ENCODE data around the gene SH2D6.
"Not testable (repeated sequence)": the region's sequence is repeated elsewhere in the genome, so short reads cannot be mapped to it uniquely, and the experiment has no call there.

Gene SH2D6

DNA sequence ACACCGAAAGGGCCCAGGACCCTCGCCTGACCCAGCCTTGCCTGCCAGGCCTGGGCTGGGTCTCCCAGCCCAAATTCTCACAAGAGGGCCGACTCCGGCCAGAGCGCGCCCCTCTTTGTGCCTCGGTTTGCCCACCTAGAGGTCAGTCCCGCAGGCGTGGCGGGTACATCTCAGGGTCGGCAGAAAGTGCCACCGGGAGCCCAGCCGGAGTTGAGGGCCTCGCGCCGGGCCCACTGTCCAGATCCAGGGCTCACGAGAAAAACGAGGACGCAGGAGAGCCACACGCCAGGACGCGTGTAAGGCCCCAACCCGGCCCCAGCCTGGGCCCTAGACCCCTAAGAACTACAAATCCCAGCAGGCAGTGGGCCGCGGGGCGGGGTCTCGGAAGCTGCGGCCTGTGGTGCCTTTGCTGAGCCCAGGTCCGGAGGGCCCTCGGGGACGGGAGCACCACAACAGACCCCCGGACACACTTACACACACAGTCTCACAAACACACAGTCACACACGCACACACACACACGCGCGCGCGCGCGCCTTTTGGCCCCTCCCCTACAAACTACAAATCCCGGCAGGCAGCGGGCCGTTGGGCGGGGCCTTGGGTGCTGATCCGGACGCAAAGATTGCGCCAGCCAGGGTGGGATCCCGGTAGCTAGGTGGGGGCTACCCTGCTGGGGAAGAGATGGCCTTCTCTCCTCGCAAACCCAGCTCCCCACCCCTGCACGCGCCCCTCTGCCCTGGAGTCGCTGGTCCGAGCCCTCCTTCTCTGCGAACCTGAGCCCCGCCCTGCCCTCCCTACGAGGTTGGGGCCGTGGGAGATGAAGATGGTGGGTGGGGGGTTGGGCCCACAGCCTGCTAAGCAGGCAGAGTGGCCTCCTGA lies at the start of gene SH2D6:
SH2D6 (plus strand) TSS at position 583 of the 877 bp plus-strand sequence. CDS start 10,752 bp downstream, outside the sequence.
- no peaks in the 10 kb centered on the region for H3K27me3 ChIP-seq (ENCODE audit: insufficient read depth, low read length)
- H3K27ac ChIP-seq (ENCODE audit: low read depth, low read length): peak within 1 kb of the TSS; percentile 74
- no peaks in the 10 kb centered on the region for H3K79me2 ChIP-seq (ENCODE audit: control insufficient read depth, insufficient read depth, low read length, unreplicated experiment)
- peak within 1 kb of the TSS; percentile 96 for H2AFZ ChIP-seq (ENCODE audit: low read length, unreplicated experiment)
- H3K4me3 ChIP-seq (ENCODE audit: low read depth, low read length): peak within 1 kb of the TSS; percentile 91
- no peaks in the 10 kb centered on the region for H3K36me3 ChIP-seq (ENCODE audit: insufficient read depth, low read length)
- peaks cover 28% of the 10 kb centered on the region for H3K4me1 ChIP-seq (ENCODE audit: control insufficient read depth, insufficient read depth, low read length, unreplicated experiment)

DNA sequence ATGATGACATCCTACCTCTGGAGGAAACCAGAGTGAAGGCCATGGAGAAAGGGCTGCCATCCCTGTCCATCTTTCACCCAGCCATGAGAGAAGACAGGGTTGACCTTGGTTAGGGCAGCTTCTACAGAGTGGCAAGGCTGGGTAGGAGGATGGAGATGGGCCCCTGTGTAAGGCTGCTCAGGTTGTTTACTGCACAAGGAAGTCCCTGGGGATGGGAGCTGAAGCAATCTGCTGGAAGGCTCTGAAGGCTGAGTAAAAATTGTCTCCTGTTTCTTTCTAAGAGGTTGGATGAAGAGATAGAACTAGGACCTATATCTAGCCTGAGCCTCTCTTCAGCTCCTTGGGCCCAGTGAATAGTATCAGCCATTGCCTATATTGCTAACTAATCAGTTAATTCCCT lies 49.6 kb upstream of the SH2D6 start:
- Histone ChIP-seq H3K27me3 (ENCODE audit: insufficient read depth, low read length) (no peaks in the 10 kb centered on the region), H3K36me3 (ENCODE audit: insufficient read depth, low read length) (peaks cover 3% of the 10 kb centered on the region; the same call in 1 of the 2 replicates), H2AFZ (ENCODE audit: low read length, unreplicated experiment) (no peak overlapping the region), H3K79me2 (ENCODE audit: control insufficient read depth, insufficient read depth, low read length, unreplicated experiment) (no peaks in the 10 kb centered on the region), H3K27ac (ENCODE audit: low read depth, low read length) (no peak overlapping the region), H3K4me3 (ENCODE audit: low read depth, low read length) (no peak overlapping the region), H3K4me1 (ENCODE audit: control insufficient read depth, insufficient read depth, low read length, unreplicated experiment) (peaks cover 7% of the 10 kb centered on the region)

GRCh38 chr2:85369500-85369899 lies 49.0 kb upstream of the SH2D6 start:
- H2AFZ ChIP-seq (ENCODE audit: low read length, unreplicated experiment): no peak overlapping the region
- no peaks in the 10 kb centered on the region for H3K79me2 ChIP-seq (ENCODE audit: control insufficient read depth, insufficient read depth, low read length, unreplicated experiment)
- H3K4me1 ChIP-seq (ENCODE audit: control insufficient read depth, insufficient read depth, low read length, unreplicated experiment): peaks cover 7% of the 10 kb centered on the region
- no peak overlapping the region for H3K27ac ChIP-seq (ENCODE audit: low read depth, low read length)
- no peak overlapping the region for H3K4me3 ChIP-seq (ENCODE audit: low read depth, low read length)
- H3K27me3 ChIP-seq (ENCODE audit: insufficient read depth, low read length): no peaks in the 10 kb centered on the region
- peaks cover 3% of the 10 kb centered on the region; the same call in 1 of the 2 replicates for H3K36me3 ChIP-seq (ENCODE audit: insufficient read depth, low read length)

GRCh38 chr2:85371045-85371444 lies 47.5 kb upstream of the SH2D6 start:
- H3K36me3 ChIP-seq (ENCODE audit: insufficient read depth, low read length): peaks cover 9% of the 10 kb centered on the region; the same call in 1 of the 2 replicates
- no peaks in the 10 kb centered on the region for H3K79me2 ChIP-seq (ENCODE audit: control insufficient read depth, insufficient read depth, low read length, unreplicated experiment)
- no peak overlapping the region for H2AFZ ChIP-seq (ENCODE audit: low read length, unreplicated experiment)
- no peak overlapping the region for H3K4me3 ChIP-seq (ENCODE audit: low read depth, low read length)
- peaks cover 7% of the 10 kb centered on the region for H3K4me1 ChIP-seq (ENCODE audit: control insufficient read depth, insufficient read depth, low read length, unreplicated experiment)
- H3K27me3 ChIP-seq (ENCODE audit: insufficient read depth, low read length): no peaks in the 10 kb centered on the region
- H3K27ac ChIP-seq (ENCODE audit: low read depth, low read length): no peak overlapping the region

GRCh38 chr2:85376291-85377065 lies 42.0 kb upstream of the SH2D6 start:
- H3K4me3 ChIP-seq (ENCODE audit: low read depth, low read length): no peak overlapping the region
- peaks cover 50% of the 10 kb centered on the region for H3K36me3 ChIP-seq (ENCODE audit: insufficient read depth, low read length)
- no peak overlapping the region for H3K27ac ChIP-seq (ENCODE audit: low read depth, low read length)

GRCh38 chr2:85377083-85377482 lies 41.4 kb upstream of the SH2D6 start:
- H3K36me3 ChIP-seq (ENCODE audit: insufficient read depth, low read length): peaks cover 51% of the 10 kb centered on the region
- no peak overlapping the region for H2AFZ ChIP-seq (ENCODE audit: low read length, unreplicated experiment)
- no peak overlapping the region for H3K27ac ChIP-seq (ENCODE audit: low read depth, low read length)
- no peak overlapping the region for H3K4me3 ChIP-seq (ENCODE audit: low read depth, low read length)
- no peaks in the 10 kb centered on the region for H3K27me3 ChIP-seq (ENCODE audit: insufficient read depth, low read length)
- H3K79me2 ChIP-seq (ENCODE audit: control insufficient read depth, insufficient read depth, low read length, unreplicated experiment): no peaks in the 10 kb centered on the region
- H3K4me1 ChIP-seq (ENCODE audit: control insufficient read depth, insufficient read depth, low read length, unreplicated experiment): no peaks in the 10 kb centered on the region

More at GRCh38 chr2:85376291-85377065, 42.0 kb upstream of the SH2D6 start:
- Histone ChIP-seq H3K79me2 (ENCODE audit: control insufficient read depth, insufficient read depth, low read length, unreplicated experiment) (no peaks in the 10 kb centered on the region), H3K27me3 (ENCODE audit: insufficient read depth, low read length) (no peaks in the 10 kb centered on the region), H2AFZ (ENCODE audit: low read length, unreplicated experiment) (no peak overlapping the region), H3K4me1 (ENCODE audit: control insufficient read depth, insufficient read depth, low read length, unreplicated experiment) (no peaks in the 10 kb centered on the region)

- Histone ChIP-seq H3K27me3 (ENCODE audit: insufficient read depth, low read length) (no peaks in the 10 kb centered on the region), H2AFZ (ENCODE audit: low read length, unreplicated experiment) (no peak overlapping the region), H3K4me3 (ENCODE audit: low read depth, low read length) (no peak overlapping the region), H3K79me2 (ENCODE audit: control insufficient read depth, insufficient read depth, low read length, unreplicated experiment) (no peaks in the 10 kb centered on the region), H3K36me3 (ENCODE audit: insufficient read depth, low read length) (peaks cover 48% of the 10 kb centered on the region), H3K27ac (ENCODE audit: low read depth, low read length) (no peak overlapping the region), H3K4me1 (ENCODE audit: control insufficient read depth, insufficient read depth, low read length, unreplicated experiment) (peaks cover under 1% of the 10 kb centered on the region)
These were observed 40.3 kb upstream of the SH2D6 start for GRCh38 chr2:85378257-85378656.

DNA sequence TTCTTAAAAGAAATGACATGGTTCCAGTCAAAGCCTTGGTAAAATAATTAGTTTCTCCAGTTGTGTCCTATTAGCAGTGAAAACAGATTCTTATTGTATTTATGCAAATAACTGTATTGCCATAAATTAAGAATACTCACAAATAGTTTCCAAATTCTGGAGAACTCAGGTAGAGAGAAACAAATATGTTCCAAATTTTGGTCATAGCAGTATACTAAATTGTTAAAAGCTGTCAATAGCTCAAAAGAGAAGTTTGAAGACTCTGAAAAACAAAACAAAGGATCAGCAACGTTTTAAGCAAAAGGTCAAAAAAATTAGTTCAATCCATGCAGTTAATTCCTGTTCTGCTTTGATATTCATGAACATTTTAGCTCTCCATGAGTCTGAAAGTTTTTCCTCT lies 38.5 kb upstream of the SH2D6 start:
- peaks cover 3% of the 10 kb centered on the region for H3K4me1 ChIP-seq (ENCODE audit: control insufficient read depth, insufficient read depth, low read length, unreplicated experiment)
- H3K79me2 ChIP-seq (ENCODE audit: control insufficient read depth, insufficient read depth, low read length, unreplicated experiment): no peaks in the 10 kb centered on the region
- no peak overlapping the region for H3K4me3 ChIP-seq (ENCODE audit: low read depth, low read length)
- H3K27ac ChIP-seq (ENCODE audit: low read depth, low read length): no peak overlapping the region
- H3K36me3 ChIP-seq (ENCODE audit: insufficient read depth, low read length): peaks cover 47% of the 10 kb centered on the region
- no peaks in the 10 kb centered on the region for H3K27me3 ChIP-seq (ENCODE audit: insufficient read depth, low read length)
- H2AFZ ChIP-seq (ENCODE audit: low read length, unreplicated experiment): no peak overlapping the region

DNA sequence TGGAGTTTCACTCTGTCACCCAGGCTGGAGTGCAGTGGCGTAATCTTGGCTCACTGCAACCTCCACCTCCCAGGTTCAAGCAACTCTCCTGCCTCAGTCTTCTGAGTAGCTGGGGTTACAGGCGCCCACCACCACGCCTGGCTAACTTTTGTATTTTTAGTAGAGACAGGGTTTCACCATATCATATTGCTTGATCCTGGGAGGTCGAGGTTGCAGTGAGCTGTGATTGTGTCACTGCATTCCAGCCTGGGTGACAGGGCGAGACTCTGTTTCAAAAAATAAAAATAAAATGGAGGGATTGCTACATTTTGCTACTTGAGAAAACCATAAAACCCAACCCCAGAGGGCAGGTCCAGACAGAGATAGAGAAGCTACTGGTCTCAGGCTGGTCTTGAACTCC lies 35.4 kb upstream of the SH2D6 start:
- H3K4me1 ChIP-seq (ENCODE audit: control insufficient read depth, insufficient read depth, low read length, unreplicated experiment); H3K27ac ChIP-seq (ENCODE audit: low read depth, low read length): not testable (repeated sequence)
- H3K36me3 ChIP-seq (ENCODE audit: insufficient read depth, low read length): peaks cover 32% of the 10 kb centered on the region

DNA sequence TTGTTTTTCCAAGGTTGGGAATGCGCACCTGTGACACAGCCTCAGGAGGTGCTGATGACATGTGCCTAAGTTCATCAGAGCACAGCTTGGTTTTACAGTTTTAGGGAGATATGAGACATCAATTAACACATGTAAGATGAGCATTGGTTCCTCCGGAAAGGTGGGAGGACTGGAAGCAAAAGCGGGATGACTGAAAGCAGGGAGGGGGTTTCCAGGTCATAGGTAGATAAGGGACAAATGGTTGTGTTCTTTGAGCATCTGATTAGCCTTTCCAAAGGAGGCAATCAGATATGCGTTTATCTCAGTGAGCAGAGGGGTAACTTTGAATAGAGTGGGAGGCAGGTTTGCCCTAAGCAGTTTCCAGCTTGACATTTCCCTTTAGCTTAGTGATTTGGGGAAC lies 34.7 kb upstream of the SH2D6 start:
- H2AFZ ChIP-seq (ENCODE audit: low read length, unreplicated experiment): no peak overlapping the region

More for the DNA sequence above, 35.4 kb upstream of the SH2D6 start:
- not testable (repeated sequence) for H3K27me3 ChIP-seq (ENCODE audit: insufficient read depth, low read length); H3K4me3 ChIP-seq (ENCODE audit: low read depth, low read length); H3K79me2 ChIP-seq (ENCODE audit: control insufficient read depth, insufficient read depth, low read length, unreplicated experiment); H2AFZ ChIP-seq (ENCODE audit: low read length, unreplicated experiment)

More for the DNA sequence above, 34.7 kb upstream of the SH2D6 start:
- Histone ChIP-seq H3K79me2 (ENCODE audit: control insufficient read depth, insufficient read depth, low read length, unreplicated experiment) (no peaks in the 10 kb centered on the region), H3K27ac (ENCODE audit: low read depth, low read length) (no peak overlapping the region), H3K27me3 (ENCODE audit: insufficient read depth, low read length) (no peaks in the 10 kb centered on the region), H3K4me3 (ENCODE audit: low read depth, low read length) (no peak overlapping the region), H3K36me3 (ENCODE audit: insufficient read depth, low read length) (peaks cover 25% of the 10 kb centered on the region), H3K4me1 (ENCODE audit: control insufficient read depth, insufficient read depth, low read length, unreplicated experiment) (peaks cover 3% of the 10 kb centered on the region)
